Breast epithelium (tissue), 3 donors: ENCODE measurements around the gene SCAI.

Source experiments
- POLR2A ChIP-seq: fragments of 450-650 bp; IDR thresholded peaks from one replicate; pipeline ENCODE4 v1.6.1; 2016; ENCODE audit warnings: antibody characterized with exemption, mild to moderate bottlenecking, moderate library complexity
- TF ChIP-seq, protein P1 (sequence below), 3 donors: fragments of 450-650 bp; IDR thresholded peaks; one replicate each; pipeline ENCODE4 v1.5.1; 2016 to 2017; ENCODE audit warnings: antibody characterized with exemption in 3 of 3, mild to moderate bottlenecking in 3 of 3, moderate library complexity in 3 of 3

GRCh38 chr9:125043631-125044030 is 99.7 kb downstream of the SCAI start:
- TF ChIP-seq, protein P1, sequence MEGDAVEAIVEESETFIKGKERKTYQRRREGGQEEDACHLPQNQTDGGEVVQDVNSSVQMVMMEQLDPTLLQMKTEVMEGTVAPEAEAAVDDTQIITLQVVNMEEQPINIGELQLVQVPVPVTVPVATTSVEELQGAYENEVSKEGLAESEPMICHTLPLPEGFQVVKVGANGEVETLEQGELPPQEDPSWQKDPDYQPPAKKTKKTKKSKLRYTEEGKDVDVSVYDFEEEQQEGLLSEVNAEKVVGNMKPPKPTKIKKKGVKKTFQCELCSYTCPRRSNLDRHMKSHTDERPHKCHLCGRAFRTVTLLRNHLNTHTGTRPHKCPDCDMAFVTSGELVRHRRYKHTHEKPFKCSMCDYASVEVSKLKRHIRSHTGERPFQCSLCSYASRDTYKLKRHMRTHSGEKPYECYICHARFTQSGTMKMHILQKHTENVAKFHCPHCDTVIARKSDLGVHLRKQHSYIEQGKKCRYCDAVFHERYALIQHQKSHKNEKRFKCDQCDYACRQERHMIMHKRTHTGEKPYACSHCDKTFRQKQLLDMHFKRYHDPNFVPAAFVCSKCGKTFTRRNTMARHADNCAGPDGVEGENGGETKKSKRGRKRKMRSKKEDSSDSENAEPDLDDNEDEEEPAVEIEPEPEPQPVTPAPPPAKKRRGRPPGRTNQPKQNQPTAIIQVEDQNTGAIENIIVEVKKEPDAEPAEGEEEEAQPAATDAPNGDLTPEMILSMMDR (IDR thresholded peaks at IDR 0.05): no peak
- TF ChIP-seq POLR2A: no peak
